Urothelium cell line (cell line): Measurements from ENCODE around the gene DARS1.
A peak's percentile ranks its signal among the peaks of the same experiment; 100 is the strongest.
"Not testable (repeated sequence)": the region's sequence is repeated elsewhere in the genome, so short reads cannot be mapped to it uniquely, and the experiment has no call there.

Experiments
- DNase-seq: peaks from one replicate; pipeline ENCODE4 v3.0.0; 2011; ENCODE audit warnings: low spot score, mixed read lengths
- FAIRE-seq: peaks from 2 replicates; lab custom pipeline; 2011; peaks lifted over from hg19 to GRCh38; lab: Jason Lieb, UNC

The DARS1 gene

GRCh38 chr2:135890149-135890548 is 95.3 kb downstream of the DARS1 start:
- no peak for FAIRE-seq

GRCh38 chr2:135888587-135888986 is 96.8 kb downstream of the DARS1 start:
- FAIRE-seq, DNase-seq: not testable (repeated sequence)

More at GRCh38 chr2:135890149-135890548, 95.3 kb downstream of the DARS1 start:
- DNase-seq = no peak

DNA sequence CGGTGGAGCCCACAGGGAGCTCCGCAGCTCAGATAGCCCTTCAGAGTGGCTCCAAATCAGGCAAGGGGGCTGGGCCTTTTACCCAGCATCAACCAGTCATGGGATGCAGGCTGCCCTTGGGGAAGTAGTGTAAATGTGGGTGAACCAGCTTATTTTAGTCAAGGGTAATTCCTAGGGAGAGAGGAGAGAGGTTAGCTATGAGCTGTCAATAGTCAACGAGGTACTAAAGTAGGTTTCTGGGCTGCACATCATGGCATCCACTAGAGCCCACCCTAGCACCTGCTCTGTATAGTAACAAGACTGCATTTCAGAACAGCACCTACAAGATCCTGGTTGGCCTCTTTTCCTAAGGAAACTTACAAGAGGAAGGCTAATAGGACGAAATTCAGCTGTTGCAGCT is 99.7 kb downstream of the DARS1 start:
- no peak for DNase-seq
- no peak for FAIRE-seq

GRCh38 chr2:135882415-135882814 is 103.0 kb downstream of the DARS1 start:
- no peak for FAIRE-seq
- DNase-seq = no peak

DNA sequence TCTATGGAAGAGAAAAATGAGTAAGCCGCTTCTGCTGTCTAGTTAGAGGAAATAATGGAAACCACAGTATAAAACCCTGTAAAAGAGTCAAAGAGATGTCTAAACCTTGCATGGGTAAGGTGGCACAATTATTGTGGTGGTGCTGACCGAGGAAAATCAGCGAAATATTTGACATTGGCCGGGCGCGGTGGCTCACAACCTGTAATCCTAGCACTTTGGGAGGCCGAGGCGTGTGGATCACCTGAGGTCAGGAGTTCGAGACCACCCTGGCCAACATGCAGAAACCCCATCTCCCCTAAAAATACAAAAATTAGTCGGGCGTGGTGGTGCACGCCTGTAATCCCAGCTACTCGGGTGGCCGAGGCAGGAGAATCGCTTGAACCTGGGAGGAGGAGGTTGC is 108.7 kb downstream of the DARS1 start:
- not testable (repeated sequence) for DNase-seq, FAIRE-seq

DNA sequence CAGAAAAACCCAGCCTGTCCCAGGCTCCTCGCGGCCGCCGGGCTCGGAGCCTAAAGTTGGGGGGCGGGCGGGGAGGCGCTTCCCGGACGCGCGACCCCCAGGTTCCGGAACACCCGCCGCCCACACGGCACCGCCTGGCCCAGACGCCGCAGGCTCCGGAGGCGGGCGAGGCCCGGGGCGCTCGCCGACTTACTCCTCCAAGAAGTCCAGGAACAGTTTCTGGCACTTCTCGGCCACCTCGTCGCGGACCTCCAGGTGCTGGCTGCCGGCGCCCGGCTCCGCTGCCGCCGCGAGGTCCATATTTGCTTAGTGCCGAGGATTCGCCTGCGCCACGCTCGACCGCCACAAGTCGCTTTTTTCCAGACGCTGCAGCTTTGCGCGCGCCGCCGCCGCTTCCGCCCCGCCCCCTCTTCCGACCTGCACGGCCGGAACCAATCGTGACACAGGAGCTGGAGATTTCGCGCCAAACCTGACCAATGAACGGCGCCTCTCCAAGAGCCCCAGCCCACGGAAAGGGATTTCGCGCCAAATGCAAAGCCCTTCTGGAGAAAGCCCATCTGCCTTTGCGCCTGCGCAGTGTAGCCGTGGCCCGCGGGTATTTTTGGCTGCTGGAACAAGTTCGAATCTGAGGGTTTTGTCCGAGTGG is 109.2 kb downstream of the DARS1 start, which contains the start of gene MCM6:
Gene MCM6 (minus strand): TSS at position 378 of the 646 bp plus-strand sequence. CDS start 78 bp downstream, at position 300.
- DNase-seq (peak; percentile 98), FAIRE-seq (no peak)

- FAIRE-seq (no peak), DNase-seq (peak; percentile 53)
Measured at GRCh38 chr2:135875491-135876065, 109.8 kb downstream of the DARS1 start.

- no peak for DNase-seq
- FAIRE-seq = no peak
Measured at GRCh38 chr2:135874777-135875365, 110.6 kb downstream of the DARS1 start.

DNA sequence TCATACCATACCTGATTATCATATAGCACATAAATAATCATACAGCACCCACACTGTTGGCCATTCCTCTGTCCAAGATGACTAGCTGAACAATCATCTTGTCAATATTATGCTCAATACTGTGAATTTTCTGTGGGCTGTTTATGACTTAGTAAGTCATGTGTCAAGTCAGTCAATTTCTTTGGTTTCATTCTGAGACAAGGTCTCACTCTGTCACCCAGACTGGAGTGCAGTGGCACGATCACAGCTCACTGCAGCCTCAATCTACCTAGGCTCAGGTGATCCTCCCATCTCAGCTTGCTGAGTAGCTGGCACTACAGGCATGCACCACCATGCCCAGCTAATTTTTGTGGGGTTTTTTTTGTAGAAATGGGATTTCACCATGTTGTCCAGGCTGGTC is 114.9 kb downstream of the DARS1 start:
- DNase-seq (no peak), FAIRE-seq (no peak)

DNA sequence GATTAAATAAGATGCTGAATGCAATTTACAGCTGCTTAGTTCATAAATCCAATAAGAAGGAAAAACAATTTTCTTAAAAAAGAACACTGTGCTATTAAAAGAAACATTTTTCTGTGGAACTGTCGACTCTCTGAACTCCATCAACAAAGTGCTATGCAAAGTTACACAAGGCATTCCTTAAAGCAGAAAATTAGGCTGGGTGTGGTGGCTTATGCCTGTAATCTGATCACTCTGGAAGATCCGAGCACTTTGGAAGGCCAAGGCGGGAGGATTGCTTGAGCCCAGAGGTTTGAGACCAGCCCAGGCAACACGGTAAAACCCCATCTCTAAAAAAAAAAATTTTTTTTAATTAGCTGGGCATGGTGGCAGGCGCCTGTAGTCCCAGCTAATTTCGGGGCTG is 122.2 kb downstream of the DARS1 start:
- no peak for FAIRE-seq
- no peak for DNase-seq

- FAIRE-seq (no peak), DNase-seq (no peak)
Measured at GRCh38 chr2:135862718-135863117, 122.7 kb downstream of the DARS1 start.
